HEK293 (cell line): ENCODE measurements around the gene FBLN2.

Experiments used
- CTCF ChIA-PET: fragments of 350-600 bp; formaldehyde crosslinking; extraction: SDS; loops from one replicate; lab custom pipeline; 2021; ENCODE audit warnings: antibody characterized with exemption; lab: Yijun Ruan, JAX
- POLR2A ChIA-PET: fragments of 300-600 bp; formaldehyde crosslinking; extraction: SDS; loops from one replicate; lab custom pipeline; 2020; ENCODE audit warnings: antibody characterized with exemption, inconsistent platforms; lab: Yijun Ruan, JAX
- H3K27ac ChIP-seq: fragments of 200-500 bp; sonication (Bioruptor generic); 2 replicates; pipeline ENCODE4 v1.5.1; 2014; ENCODE audit warnings: low read depth, low read length, control low read depth, inconsistent platforms; ENCODE audit errors: extremely low read depth
- H3K36me3 ChIP-seq, 2 experiments: fragments of 200-500 bp in 1 of 2; sonication (Bioruptor generic) in 1 of 2; 1 replicate in 1 of 2; 2 replicates in 1 of 2; pipeline ENCODE4 v1.5.1; 2014 to 2017; ENCODE audit warnings: inconsistent platforms in 2 of 2, low read length in 2 of 2; ENCODE audit not compliant: control insufficient read depth in 2 of 2, insufficient read depth in 1 of 2
- H3K4me1 ChIP-seq: fragments of 200-500 bp; sonication (Bioruptor generic); 2 replicates; pipeline ENCODE4 v1.5.1; 2014; ENCODE audit warnings: mild to moderate bottlenecking, low read length, inconsistent platforms; ENCODE audit not compliant: control insufficient read depth, insufficient read depth
- H3K4me3 ChIP-seq: 2 replicates; pipeline ENCODE4 v1.5.1; 2011; ENCODE audit warnings: low read depth, mild to moderate bottlenecking, control low read depth, low read length, moderate library complexity
- H3K9me3 ChIP-seq: fragments of 200-500 bp; sonication (Bioruptor generic); 2 replicates; pipeline ENCODE4 v1.5.1; 2014; ENCODE audit warnings: low read depth, low read length, inconsistent platforms; ENCODE audit not compliant: control insufficient read depth, insufficient read depth
- BCL11B ChIP-seq: fragments of 450-650 bp; formaldehyde crosslinking; IDR thresholded peaks from 2 replicates; pipeline ENCODE4 v1.5.1; 2016; ENCODE audit warnings: low read depth, missing biosample characterization, missing genetic modification characterization
- KLF10 ChIP-seq: fragments of 450-650 bp; IDR thresholded peaks from 2 replicates; pipeline ENCODE4 v1.5.1; 2018; ENCODE audit warnings: missing biosample characterization, mild to moderate bottlenecking, missing genetic modification characterization
- KLF16 ChIP-seq: fragments of 450-650 bp; formaldehyde crosslinking; IDR thresholded peaks from 2 replicates; pipeline ENCODE4 v1.5.1; 2017; ENCODE audit warnings: missing biosample characterization, missing genetic modification characterization
- MEIS1 ChIP-seq: sonication (generic); formaldehyde crosslinking; IDR thresholded peaks from 2 replicates; pipeline ENCODE4 v1.8.1; 2022; ENCODE audit warnings: missing genetic modification reagents, mild to moderate bottlenecking, borderline replicate concordance
- WT1 ChIP-seq: fragments of 450-650 bp; formaldehyde crosslinking; IDR thresholded peaks from 2 replicates; pipeline ENCODE4 v1.5.1; 2016; ENCODE audit warnings: missing biosample characterization, missing genetic modification characterization
- YY2 ChIP-seq: fragments of 450-650 bp; formaldehyde crosslinking; IDR thresholded peaks from 2 replicates; pipeline ENCODE4 v1.5.1; 2016; ENCODE audit warnings: missing biosample characterization, missing genetic modification characterization
- ZBTB21 ChIP-seq: fragments of 450-650 bp; formaldehyde crosslinking; IDR thresholded peaks from 2 replicates; pipeline ENCODE4 v1.5.1; 2017; ENCODE audit warnings: missing biosample characterization, missing genetic modification characterization
- ZFP37 ChIP-seq: fragments of 450-650 bp; formaldehyde crosslinking; IDR thresholded peaks from 2 replicates; pipeline ENCODE4 v1.5.1; 2016; ENCODE audit warnings: missing biosample characterization, missing genetic modification characterization
- ZNF114 ChIP-seq: fragments of 450-650 bp; formaldehyde crosslinking; IDR thresholded peaks from 2 replicates; pipeline ENCODE4 v1.5.0; 2017; ENCODE audit warnings: missing biosample characterization, missing genetic modification characterization
- ZNF121 ChIP-seq: fragments of 450-650 bp; formaldehyde crosslinking; IDR thresholded peaks from 2 replicates; pipeline ENCODE4 v1.5.1; 2016; ENCODE audit warnings: missing biosample characterization, missing genetic modification characterization
- ZNF211 ChIP-seq: fragments of 450-650 bp; formaldehyde crosslinking; IDR thresholded peaks from 2 replicates; pipeline ENCODE4 v1.5.1; 2016; ENCODE audit warnings: low read depth, missing biosample characterization, missing genetic modification characterization
- ZNF248 ChIP-seq: fragments of 450-650 bp; formaldehyde crosslinking; IDR thresholded peaks from 2 replicates; pipeline ENCODE4 v1.5.1; 2017; ENCODE audit warnings: missing biosample characterization, missing genetic modification characterization
- ZNF324 ChIP-seq: fragments of 450-650 bp; formaldehyde crosslinking; IDR thresholded peaks from 2 replicates; pipeline ENCODE4 v1.5.1; 2016; ENCODE audit warnings: missing biosample characterization, missing genetic modification characterization
- ZNF549 ChIP-seq: fragments of 450-650 bp; IDR thresholded peaks from 2 replicates; pipeline ENCODE4 v1.5.1; 2018; ENCODE audit warnings: missing biosample characterization, missing genetic modification characterization, mild to moderate bottlenecking, inconsistent platforms, moderate library complexity
- ZNF555 ChIP-seq: fragments of 450-650 bp; formaldehyde crosslinking; conservative IDR thresholded peaks from 2 replicates; pipeline ENCODE4 v1.5.1; 2017; ENCODE audit warnings: missing biosample characterization, mild to moderate bottlenecking, missing genetic modification characterization, inconsistent platforms
- ZNF585B ChIP-seq: fragments of 450-650 bp; formaldehyde crosslinking; IDR thresholded peaks from 2 replicates; pipeline ENCODE4 v1.5.1; 2016; ENCODE audit warnings: missing biosample characterization, missing genetic modification characterization
- ZNF701 ChIP-seq: fragments of 450-650 bp; formaldehyde crosslinking; IDR thresholded peaks from 2 replicates; pipeline ENCODE4 v1.5.1; 2016; ENCODE audit warnings: missing biosample characterization, missing genetic modification characterization
- ZNF707 ChIP-seq: fragments of 450-650 bp; formaldehyde crosslinking; IDR thresholded peaks from 2 replicates; pipeline ENCODE4 v1.5.1; 2016; ENCODE audit warnings: missing biosample characterization, missing genetic modification characterization
- ZNF76 ChIP-seq: fragments of 450-650 bp; formaldehyde crosslinking; IDR thresholded peaks from 2 replicates; pipeline ENCODE4; 2016; ENCODE audit warnings: low read depth, missing biosample characterization, missing genetic modification characterization, borderline replicate concordance
- ZNF777 ChIP-seq: fragments of 450-650 bp; formaldehyde crosslinking; IDR thresholded peaks from 2 replicates; pipeline ENCODE4 v1.5.1; 2017; ENCODE audit warnings: missing biosample characterization, missing genetic modification characterization, borderline replicate concordance
- TF ChIP-seq, protein P1 (sequence below): fragments of 450-650 bp; formaldehyde crosslinking; IDR thresholded peaks from 2 replicates; pipeline ENCODE4 v1.5.1; 2016; ENCODE audit warnings: missing biosample characterization, missing genetic modification characterization
- TF ChIP-seq, protein P2 (sequence below): fragments of 450-650 bp; formaldehyde crosslinking; IDR thresholded peaks from 2 replicates; pipeline ENCODE4 v1.5.1; 2017; ENCODE audit warnings: missing biosample characterization, missing genetic modification characterization
- TF ChIP-seq, protein P3 (sequence below): fragments of 450-650 bp; formaldehyde crosslinking; IDR thresholded peaks from 2 replicates; pipeline ENCODE4 v1.5.1; 2016; ENCODE audit warnings: missing biosample characterization, missing genetic modification characterization, low read depth
- TF ChIP-seq, protein P4 (sequence below): fragments of 450-650 bp; formaldehyde crosslinking; IDR thresholded peaks from 2 replicates; pipeline ENCODE4 v1.5.1; 2016; ENCODE audit warnings: missing biosample characterization, missing genetic modification characterization, borderline replicate concordance
- TF ChIP-seq, protein P5 (sequence below): sonication (generic); formaldehyde crosslinking; IDR thresholded peaks from 2 replicates; pipeline ENCODE4 v1.8.1; 2022; ENCODE audit warnings: mild to moderate bottlenecking, moderate library complexity, missing genetic modification reagents
- TF ChIP-seq, protein P6 (sequence below): fragments of 450-650 bp; formaldehyde crosslinking; IDR thresholded peaks from 2 replicates; pipeline ENCODE4 v1.5.1; 2016; ENCODE audit warnings: missing biosample characterization, missing genetic modification characterization

FBLN2 gene

DNA sequence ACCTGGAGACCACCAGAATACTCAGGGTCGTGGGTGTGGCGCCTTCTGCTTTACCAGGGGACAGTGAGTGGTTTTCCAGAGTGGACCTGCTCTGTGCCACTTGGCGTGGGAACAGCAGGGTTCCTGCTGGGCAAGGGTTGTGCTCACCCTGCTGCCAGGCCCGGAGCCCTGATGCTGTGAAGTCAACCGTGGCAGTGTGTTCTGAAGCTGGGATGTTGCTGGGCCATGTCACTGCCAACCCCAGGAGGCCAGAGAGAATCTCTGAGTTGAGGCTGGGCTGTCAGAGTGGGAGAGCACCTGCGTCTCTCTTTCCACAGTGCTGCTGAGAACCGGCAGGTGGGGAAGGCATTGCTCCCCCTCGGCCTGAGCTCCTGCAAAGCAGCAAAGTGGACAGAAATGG is 48.7 kb downstream of the FBLN2 start:
- TF ChIP-seq KLF16 (tag by site-specific recombination) (no peak), ZFP37 (tag by site-specific recombination) (no peak), ZNF76 (tag by site-specific recombination) (no peak), ZNF248 (tag by site-specific recombination) (no peak), ZNF549 (tag by site-specific recombination) (no peak), BCL11B (tag by site-specific recombination) (no peak)
- TF ChIP-seq, protein P1, sequence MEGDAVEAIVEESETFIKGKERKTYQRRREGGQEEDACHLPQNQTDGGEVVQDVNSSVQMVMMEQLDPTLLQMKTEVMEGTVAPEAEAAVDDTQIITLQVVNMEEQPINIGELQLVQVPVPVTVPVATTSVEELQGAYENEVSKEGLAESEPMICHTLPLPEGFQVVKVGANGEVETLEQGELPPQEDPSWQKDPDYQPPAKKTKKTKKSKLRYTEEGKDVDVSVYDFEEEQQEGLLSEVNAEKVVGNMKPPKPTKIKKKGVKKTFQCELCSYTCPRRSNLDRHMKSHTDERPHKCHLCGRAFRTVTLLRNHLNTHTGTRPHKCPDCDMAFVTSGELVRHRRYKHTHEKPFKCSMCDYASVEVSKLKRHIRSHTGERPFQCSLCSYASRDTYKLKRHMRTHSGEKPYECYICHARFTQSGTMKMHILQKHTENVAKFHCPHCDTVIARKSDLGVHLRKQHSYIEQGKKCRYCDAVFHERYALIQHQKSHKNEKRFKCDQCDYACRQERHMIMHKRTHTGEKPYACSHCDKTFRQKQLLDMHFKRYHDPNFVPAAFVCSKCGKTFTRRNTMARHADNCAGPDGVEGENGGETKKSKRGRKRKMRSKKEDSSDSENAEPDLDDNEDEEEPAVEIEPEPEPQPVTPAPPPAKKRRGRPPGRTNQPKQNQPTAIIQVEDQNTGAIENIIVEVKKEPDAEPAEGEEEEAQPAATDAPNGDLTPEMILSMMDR, result no peak
- TF ChIP-seq, protein P2, sequence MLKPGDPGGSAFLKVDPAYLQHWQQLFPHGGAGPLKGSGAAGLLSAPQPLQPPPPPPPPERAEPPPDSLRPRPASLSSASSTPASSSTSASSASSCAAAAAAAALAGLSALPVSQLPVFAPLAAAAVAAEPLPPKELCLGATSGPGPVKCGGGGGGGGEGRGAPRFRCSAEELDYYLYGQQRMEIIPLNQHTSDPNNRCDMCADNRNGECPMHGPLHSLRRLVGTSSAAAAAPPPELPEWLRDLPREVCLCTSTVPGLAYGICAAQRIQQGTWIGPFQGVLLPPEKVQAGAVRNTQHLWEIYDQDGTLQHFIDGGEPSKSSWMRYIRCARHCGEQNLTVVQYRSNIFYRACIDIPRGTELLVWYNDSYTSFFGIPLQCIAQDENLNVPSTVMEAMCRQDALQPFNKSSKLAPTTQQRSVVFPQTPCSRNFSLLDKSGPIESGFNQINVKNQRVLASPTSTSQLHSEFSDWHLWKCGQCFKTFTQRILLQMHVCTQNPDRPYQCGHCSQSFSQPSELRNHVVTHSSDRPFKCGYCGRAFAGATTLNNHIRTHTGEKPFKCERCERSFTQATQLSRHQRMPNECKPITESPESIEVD (tag by site-specific recombination), result no peak
- TF ChIP-seq, protein P3, sequence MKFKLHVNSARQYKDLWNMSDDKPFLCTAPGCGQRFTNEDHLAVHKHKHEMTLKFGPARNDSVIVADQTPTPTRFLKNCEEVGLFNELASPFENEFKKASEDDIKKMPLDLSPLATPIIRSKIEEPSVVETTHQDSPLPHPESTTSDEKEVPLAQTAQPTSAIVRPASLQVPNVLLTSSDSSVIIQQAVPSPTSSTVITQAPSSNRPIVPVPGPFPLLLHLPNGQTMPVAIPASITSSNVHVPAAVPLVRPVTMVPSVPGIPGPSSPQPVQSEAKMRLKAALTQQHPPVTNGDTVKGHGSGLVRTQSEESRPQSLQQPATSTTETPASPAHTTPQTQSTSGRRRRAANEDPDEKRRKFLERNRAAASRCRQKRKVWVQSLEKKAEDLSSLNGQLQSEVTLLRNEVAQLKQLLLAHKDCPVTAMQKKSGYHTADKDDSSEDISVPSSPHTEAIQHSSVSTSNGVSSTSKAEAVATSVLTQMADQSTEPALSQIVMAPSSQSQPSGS (tag by site-specific recombination), result no peak
- TF ChIP-seq, protein P4, sequence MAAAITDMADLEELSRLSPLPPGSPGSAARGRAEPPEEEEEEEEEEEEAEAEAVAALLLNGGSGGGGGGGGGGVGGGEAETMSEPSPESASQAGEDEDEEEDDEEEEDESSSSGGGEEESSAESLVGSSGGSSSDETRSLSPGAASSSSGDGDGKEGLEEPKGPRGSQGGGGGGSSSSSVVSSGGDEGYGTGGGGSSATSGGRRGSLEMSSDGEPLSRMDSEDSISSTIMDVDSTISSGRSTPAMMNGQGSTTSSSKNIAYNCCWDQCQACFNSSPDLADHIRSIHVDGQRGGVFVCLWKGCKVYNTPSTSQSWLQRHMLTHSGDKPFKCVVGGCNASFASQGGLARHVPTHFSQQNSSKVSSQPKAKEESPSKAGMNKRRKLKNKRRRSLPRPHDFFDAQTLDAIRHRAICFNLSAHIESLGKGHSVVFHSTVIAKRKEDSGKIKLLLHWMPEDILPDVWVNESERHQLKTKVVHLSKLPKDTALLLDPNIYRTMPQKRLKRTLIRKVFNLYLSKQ (tag by site-specific recombination), result no peak
- Histone ChIP-seq H3K27ac (no peak overlapping the region), H3K4me3 (no peak overlapping the region), H3K36me3 (no peaks in the 10 kb centered on the region), H3K4me1 (no peaks in the 10 kb centered on the region), H3K9me3 (no peaks in the 10 kb centered on the region)
- ChIA-PET CTCF (no interaction called here), POLR2A (no interaction called here)

DNA sequence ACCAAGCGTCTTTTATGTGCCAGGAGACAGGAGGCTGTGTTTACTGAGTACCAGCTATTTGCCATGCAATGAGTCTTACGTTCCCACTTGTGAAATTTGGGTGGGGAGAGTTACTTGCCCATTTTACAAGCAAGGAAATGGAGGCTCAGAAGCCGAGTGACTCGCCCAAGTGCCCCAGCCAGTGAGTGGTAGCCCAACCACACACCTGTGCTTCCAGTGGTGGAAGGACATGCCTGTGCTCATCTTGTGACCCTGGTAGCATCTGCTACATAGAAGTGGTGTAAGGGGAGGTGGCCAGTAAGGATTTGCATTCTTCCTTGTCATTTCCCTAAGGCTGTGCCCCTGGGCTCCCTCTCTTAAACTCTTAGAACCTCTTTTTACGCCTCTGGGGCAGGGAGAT is 49.3 kb downstream of the FBLN2 start:
- Histone ChIP-seq H3K36me3 (no peaks in the 10 kb centered on the region), H3K4me1 (no peaks in the 10 kb centered on the region), H3K27ac (no peak overlapping the region)
- POLR2A ChIA-PET, result no interaction called here
- TF ChIP-seq ZNF701 (tag by site-specific recombination) (no peak), KLF10 (no peak), ZBTB21 (tag by site-specific recombination) (no peak), ZNF211 (tag by site-specific recombination) (no peak), WT1 (tag by site-specific recombination) (no peak), ZNF585B (no peak), ZNF76 (tag by site-specific recombination) (no peak), ZNF777 (tag by site-specific recombination) (no peak), MEIS1 (CRISPR knock-in tag) (no peak), ZNF707 (tag by site-specific recombination) (no peak), ZNF324 (no peak), ZNF121 (tag by site-specific recombination) (no peak), ZNF555 (tag by site-specific recombination) (no peak), ZNF114 (tag by site-specific recombination) (no peak), YY2 (tag by site-specific recombination) (no peak)
- TF ChIP-seq, protein P5, sequence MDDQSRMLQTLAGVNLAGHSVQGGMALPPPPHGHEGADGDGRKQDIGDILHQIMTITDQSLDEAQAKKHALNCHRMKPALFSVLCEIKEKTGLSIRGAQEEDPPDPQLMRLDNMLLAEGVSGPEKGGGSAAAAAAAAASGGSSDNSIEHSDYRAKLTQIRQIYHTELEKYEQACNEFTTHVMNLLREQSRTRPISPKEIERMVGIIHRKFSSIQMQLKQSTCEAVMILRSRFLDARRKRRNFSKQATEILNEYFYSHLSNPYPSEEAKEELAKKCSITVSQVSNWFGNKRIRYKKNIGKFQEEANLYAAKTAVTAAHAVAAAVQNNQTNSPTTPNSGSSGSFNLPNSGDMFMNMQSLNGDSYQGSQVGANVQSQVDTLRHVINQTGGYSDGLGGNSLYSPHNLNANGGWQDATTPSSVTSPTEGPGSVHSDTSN (CRISPR knock-in tag), result no peak
- TF ChIP-seq, protein P6, sequence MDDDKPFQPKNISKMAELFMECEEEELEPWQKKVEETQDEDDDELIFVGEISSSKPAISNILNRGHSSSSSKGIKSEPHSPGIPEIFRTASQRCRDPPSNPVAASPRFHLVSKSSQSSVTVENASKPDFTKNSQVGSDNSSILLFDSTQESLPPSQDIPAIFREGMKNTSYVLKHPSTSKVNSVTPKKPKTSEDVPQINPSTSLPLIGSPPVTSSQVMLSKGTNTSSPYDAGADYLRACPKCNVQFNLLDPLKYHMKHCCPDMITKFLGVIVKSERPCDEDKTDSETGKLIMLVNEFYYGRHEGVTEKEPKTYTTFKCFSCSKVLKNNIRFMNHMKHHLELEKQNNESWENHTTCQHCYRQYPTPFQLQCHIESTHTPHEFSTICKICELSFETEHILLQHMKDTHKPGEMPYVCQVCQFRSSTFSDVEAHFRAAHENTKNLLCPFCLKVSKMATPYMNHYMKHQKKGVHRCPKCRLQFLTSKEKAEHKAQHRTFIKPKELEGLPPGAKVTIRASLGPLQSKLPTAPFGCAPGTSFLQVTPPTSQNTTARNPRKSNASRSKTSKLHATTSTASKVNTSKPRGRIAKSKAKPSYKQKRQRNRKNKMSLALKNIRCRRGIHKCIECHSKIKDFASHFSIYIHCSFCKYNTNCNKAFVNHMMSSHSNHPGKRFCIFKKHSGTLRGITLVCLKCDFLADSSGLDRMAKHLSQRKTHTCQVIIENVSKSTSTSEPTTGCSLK, result no peak
- TF ChIP-seq, all 188 proteins: peak for 0
- no peaks in the 10 kb centered on the region for H3K9me3 ChIP-seq
- CTCF ChIA-PET, result no interaction called here
- H3K4me3 ChIP-seq, result no peak overlapping the region
